Measurements from ENCODE around the gene ERN2. TPM values are rescaled to one million over a fixed set of nuclear protein-coding genes. Genes with fewer than 3 reads are reported as not detected.

Gene ERN2
- total and polyA plus RNA-seq, 2 of the 13 experiments (the other 11 are each of a cell fraction or from before 2014, with no cell fraction given), result 2.2 to 3.5 TPM

GRCh38 chr16:23679274-23679985 is 33.6 kb downstream of the ERN2 start (continued):
- no peak for TF ChIP-seq ZNF260 (CRISPR knock-in tag; IDR thresholded peaks at IDR 0.05; ENCODE audit: borderline replicate concordance, low read depth)
- TF ChIP-seq SRSF1 (optimal IDR thresholded peaks at IDR 0.05; ENCODE audit: low read depth, low read length), result no peak
- no peak for TF ChIP-seq ZNF644 (CRISPR knock-in tag; IDR thresholded peaks at IDR 0.05; ENCODE audit: low read depth)
- TF ChIP-seq HIC2 (CRISPR knock-in tag; IDR thresholded peaks at IDR 0.05; ENCODE audit: low read depth), result no peak
- TF ChIP-seq ZNF256 (CRISPR knock-in tag; conservative IDR thresholded peaks at IDR 0.05), result 0 out of 2 replicates have a peak, but pooled peaks have one; percentile 15
- TF ChIP-seq SRSF9 (IDR thresholded peaks at IDR 0.05; ENCODE audit: borderline replicate concordance, insufficient read depth, low read depth, low read length, poor library complexity, severe bottlenecking), result no peak
- TF ChIP-seq ZNF773 (CRISPR knock-in tag; IDR thresholded peaks at IDR 0.05; ENCODE audit: borderline replicate concordance), result 0 out of 2 replicates have a peak, but pooled peaks have one; percentile 17
- TF ChIP-seq FOSL1 (CRISPR knock-in tag; IDR thresholded peaks at IDR 0.05; ENCODE audit: borderline replicate concordance), result no peak
- TF ChIP-seq SNAPC4 (CRISPR knock-in tag; IDR thresholded peaks at IDR 0.05), result no peak
- no peak for TF ChIP-seq NCOR1 (IDR thresholded peaks at IDR 0.05; ENCODE audit: borderline replicate concordance, low read length)
- TF ChIP-seq SAP130 (CRISPR knock-in tag; IDR thresholded peaks at IDR 0.05; ENCODE audit: low read depth), result no peak
- TF ChIP-seq HDAC2 (CRISPR knock-in tag; IDR thresholded peaks at IDR 0.05), result no peak
- TF ChIP-seq TCF7 (IDR thresholded peaks at IDR 0.05; ENCODE audit: low read depth), result no peak
- no peak for TF ChIP-seq KLF11 (CRISPR knock-in tag; IDR thresholded peaks at IDR 0.05)
- TF ChIP-seq FLYWCH1 (CRISPR knock-in tag; IDR thresholded peaks at IDR 0.05), result no peak
- no peak for TF ChIP-seq ZFP36L2 (CRISPR knock-in tag; IDR thresholded peaks at IDR 0.05)
- no peak for TF ChIP-seq ZNF781 (CRISPR knock-in tag; IDR thresholded peaks at IDR 0.05; ENCODE audit: borderline replicate concordance, not compliant biosample characterization)
- TF ChIP-seq NPAS2 (CRISPR knock-in tag; IDR thresholded peaks at IDR 0.05; ENCODE audit: borderline replicate concordance), result no peak
- TF ChIP-seq ZNF354B (CRISPR knock-in tag; IDR thresholded peaks at IDR 0.05), result no peak
- TF ChIP-seq ZXDC (CRISPR knock-in tag; IDR thresholded peaks at IDR 0.05), result peak; percentile 17; the same call in 1 of the 2 replicates
- no peak for TF ChIP-seq ZBTB21 (CRISPR knock-in tag; IDR thresholded peaks at IDR 0.05)
- no peak for TF ChIP-seq ZNF768 (CRISPR knock-in tag; IDR thresholded peaks at IDR 0.05)

All from HepG2 (cell line).